Activated CD8-positive, alpha-beta memory T cell treated with anti-CD3 and anti-CD28 coated beads for 1 hour (primary cell): ENCODE data around the gene GALNTL6.
"Not testable (repeated sequence)": the region's sequence is repeated elsewhere in the genome, so short reads cannot be mapped to it uniquely, and the experiment has no call there.

Source experiments
- DNase-seq, 2 donors: peaks; one replicate each; pipeline ENCODE4 v3.0.0-alpha.2; 2020; ENCODE audit warnings: low read depth in 1 of 2; ENCODE audit errors: extremely low read depth in 1 of 2

The GALNTL6 gene

DNA sequence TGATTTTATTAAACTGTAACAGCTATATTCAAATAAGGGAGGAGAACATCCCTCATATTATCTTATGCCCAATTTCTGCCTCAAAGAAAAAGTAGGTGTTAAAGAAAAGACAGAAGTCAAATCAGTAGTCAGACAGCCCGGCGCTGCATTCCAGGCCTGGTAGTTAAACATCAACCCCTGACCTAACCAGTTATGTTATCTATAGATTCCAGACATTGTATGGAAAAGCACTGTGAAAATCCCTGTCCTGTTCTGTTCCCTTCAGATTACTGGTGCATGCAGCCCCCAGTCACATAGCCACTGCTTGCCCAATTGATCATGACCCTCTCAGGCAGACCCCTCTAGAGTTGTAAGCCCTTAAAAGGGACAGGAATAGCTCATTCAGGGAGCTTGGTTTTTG, 1085.5 kb downstream of the GALNTL6 start:
- no peak for DNase-seq

- no peak for DNase-seq
Observed at GRCh38 chr4:172899861-172900260, 1086.7 kb downstream of the GALNTL6 start.

DNA sequence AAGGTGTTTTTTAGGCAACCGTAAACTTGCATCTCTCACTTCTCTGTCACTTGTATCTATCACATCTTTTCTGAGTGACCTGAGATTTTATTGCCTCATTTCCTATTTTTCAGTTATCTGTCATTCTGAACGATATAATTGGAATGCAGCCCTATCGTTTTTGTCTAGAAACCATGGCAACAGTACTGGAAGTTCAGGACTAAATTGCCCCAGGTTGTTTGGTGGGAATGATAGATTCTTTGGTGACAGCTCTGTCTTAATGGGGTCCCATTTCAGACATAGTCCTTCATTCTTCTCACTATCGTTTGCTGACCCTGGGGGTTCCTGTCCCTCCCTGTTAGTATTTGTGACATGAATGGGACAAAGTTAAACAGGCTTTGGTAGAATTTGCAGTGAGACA, 1087.7 kb downstream of the GALNTL6 start:
- DNase-seq, result no peak

GRCh38 chr4:172912468-172912867, 1099.3 kb downstream of the GALNTL6 start:
- not testable (repeated sequence) for DNase-seq

DNA sequence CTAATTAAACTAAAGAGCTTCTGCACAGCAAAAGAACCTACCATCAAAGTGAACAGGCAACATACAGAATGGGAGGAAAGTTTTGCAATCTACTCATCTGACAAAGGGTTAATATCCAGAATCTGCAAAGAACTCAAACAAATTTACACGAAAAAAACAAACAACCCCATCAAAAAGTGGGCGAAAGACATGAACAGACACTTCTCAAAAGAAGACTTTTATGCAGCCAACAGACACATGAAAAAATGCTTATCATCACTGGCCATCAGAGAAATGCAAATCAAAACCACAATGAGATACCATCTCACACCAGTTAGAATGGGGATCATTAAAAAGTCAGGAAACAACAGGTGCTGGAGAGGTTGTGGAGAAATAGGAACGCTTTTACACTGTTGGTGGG, 1104.2 kb downstream of the GALNTL6 start:
- DNase-seq, result not testable (repeated sequence)

DNA sequence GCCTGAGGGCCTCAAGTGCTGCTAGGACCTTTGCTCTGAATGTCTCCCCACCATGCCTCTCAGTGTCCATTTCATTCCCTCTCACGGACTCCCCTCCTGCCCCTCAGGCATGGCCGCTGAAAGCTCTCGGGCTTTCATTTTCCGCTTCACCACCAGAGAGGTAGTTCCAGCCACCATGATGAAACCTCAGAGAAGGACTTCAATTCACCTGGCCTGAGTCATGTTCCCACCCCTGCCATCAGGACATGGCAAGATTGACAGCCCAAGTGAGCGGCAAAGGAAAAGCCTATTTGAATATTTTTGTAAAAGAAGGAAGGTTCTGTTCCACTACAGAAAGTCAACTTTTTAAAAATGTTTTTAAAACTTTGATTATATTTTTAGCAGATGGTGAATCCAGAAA, 1106.1 kb downstream of the GALNTL6 start:
- DNase-seq, result no peak

GRCh38 chr4:172927096-172927814, 1114.1 kb downstream of the GALNTL6 start:
- DNase-seq, result no peak

DNA sequence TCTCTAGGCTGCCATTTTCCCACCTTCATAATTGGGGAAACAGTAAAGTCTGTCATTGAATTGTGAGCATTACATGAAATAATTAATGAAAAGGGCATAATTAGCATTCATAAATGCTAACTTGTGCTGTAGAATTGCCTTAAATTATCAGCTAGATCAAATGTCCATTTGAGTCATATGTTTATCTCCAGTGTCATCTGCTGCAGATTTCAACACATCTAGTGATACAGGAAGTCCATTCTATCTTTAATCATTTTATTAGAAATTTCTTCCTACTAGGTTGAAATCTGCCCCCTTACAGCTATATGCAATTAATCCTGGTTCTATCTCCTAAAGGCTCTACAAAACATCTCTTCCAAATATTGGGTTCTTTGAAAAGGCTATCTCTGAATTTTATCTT, 1115.1 kb downstream of the GALNTL6 start:
- DNase-seq, result no peak

- no peak for DNase-seq
Observed at GRCh38 chr4:172938072-172938829, 1125.0 kb downstream of the GALNTL6 start.

- DNase-seq, result no peak
Observed at GRCh38 chr4:172938870-172939269, 1125.7 kb downstream of the GALNTL6 start.

GRCh38 chr4:172942840-172943239, 1129.6 kb downstream of the GALNTL6 start:
- DNase-seq, result no peak

- DNase-seq, result no peak
Observed at GRCh38 chr4:172945611-172946010, 1132.4 kb downstream of the GALNTL6 start.

- no peak for DNase-seq
Observed at GRCh38 chr4:172946503-172946902, 1133.3 kb downstream of the GALNTL6 start.

DNA sequence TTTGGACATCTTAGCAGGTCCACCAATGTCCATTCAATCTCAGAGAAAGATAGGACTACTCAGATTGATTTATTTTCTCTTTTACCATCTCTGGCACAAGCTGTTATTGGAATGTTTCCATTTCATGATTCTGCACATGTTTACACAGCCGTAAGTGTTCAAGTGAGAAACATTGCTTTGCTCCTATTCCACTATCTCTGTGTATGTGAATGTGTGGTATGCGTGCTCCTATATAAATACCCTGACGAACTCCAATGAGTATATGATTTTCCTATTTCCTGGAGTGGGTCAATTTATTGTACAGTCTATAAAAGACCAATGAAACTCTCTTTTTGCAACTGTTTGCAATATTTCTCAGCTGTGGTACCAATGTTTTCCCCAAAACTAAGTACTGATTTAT, 1134.4 kb downstream of the GALNTL6 start:
- DNase-seq, result no peak

- no peak for DNase-seq
Observed at GRCh38 chr4:172950990-172951389, 1137.8 kb downstream of the GALNTL6 start.

GRCh38 chr4:172951679-172952451, 1138.7 kb downstream of the GALNTL6 start:
- no peak for DNase-seq

GRCh38 chr4:172953896-172954568, 1140.8 kb downstream of the GALNTL6 start:
- no peak for DNase-seq

GRCh38 chr4:172956340-172956739, 1143.1 kb downstream of the GALNTL6 start:
- not testable (repeated sequence) for DNase-seq

GRCh38 chr4:172957216-172957615, 1144.0 kb downstream of the GALNTL6 start:
- DNase-seq, result no peak

DNA sequence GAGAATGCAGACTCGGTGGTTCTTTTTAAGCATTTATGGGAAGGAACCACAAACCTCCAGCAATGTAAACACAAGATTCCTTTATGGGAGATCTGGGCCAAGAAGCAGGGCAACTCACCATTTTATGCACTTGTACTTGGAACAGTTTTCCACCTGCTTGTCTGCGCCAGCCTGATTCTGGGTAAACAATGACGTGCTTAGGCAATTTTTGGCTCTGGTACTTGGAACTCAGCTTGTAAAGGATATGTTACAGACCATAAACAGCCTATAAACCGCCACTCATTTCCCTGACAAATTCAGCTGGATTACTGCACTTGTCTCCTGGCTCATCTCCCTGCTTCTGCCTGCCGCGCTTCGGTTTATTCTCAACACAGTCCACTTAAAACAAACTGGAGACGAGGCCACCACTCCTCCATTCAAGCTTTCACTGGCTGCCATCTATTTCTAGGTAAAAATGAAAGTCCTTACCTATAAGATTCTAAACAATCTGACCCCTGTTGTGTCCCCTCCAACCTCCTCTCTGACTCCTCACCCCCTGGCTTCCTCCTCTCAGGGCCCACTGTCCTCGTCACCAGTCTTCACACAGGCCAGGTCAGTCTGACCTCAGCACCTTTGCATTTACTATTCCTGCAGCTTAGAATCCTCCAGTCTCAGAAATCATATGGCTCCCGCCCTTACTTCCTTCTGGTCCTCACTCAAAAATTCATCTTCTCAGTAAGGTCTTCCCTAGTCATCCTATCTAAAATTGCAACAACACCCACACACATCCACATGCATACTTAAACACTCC, 1149.6 kb downstream of the GALNTL6 start:
- no peak for DNase-seq
